Mesodermal cell (in vitro differentiated cells): ENCODE results near the gene CALM3.

Experiments used
- H3K27ac ChIP-seq: 2 replicates; pipeline ENCODE4 v1.7.0; 2013; ENCODE audit warnings: mild to moderate bottlenecking, low read depth, low read length, moderate library complexity; ENCODE audit not compliant: severe bottlenecking
- H3K36me3 ChIP-seq: 2 replicates; pipeline ENCODE4 v1.7.1; 2013; ENCODE audit warnings: mild to moderate bottlenecking, low read length, moderate library complexity; ENCODE audit not compliant: control insufficient read depth, insufficient read depth
- H3K4me1 ChIP-seq: one replicate; pipeline ENCODE4 v1.7.1; 2013; ENCODE audit warnings: mild to moderate bottlenecking, low read length; ENCODE audit not compliant: insufficient read depth, control insufficient read depth, poor library complexity, severe bottlenecking
- H3K4me3 ChIP-seq: 2 replicates; pipeline ENCODE4 v1.7.0; 2013; ENCODE audit warnings: low read length, control low read depth, mild to moderate bottlenecking; ENCODE audit not compliant: insufficient read depth, poor library complexity, severe bottlenecking; ENCODE audit errors: extremely low read depth
- H3K9me3 ChIP-seq: 2 replicates; pipeline ENCODE4 v1.7.1; 2013; ENCODE audit warnings: mild to moderate bottlenecking, low read length, moderate library complexity; ENCODE audit not compliant: control insufficient read depth
- WGBS, 2 experiments: methylation state at CpG; one replicate each; pipeline ENCODE4 v1.1.5; 2013; ENCODE audit warnings: missing lambda C conversion rate in 2 of 2; ENCODE audit not compliant: insufficient coverage in 2 of 2; 5-methylcytosine and 5-hydroxymethylcytosine counted together

Gene CALM3

DNA sequence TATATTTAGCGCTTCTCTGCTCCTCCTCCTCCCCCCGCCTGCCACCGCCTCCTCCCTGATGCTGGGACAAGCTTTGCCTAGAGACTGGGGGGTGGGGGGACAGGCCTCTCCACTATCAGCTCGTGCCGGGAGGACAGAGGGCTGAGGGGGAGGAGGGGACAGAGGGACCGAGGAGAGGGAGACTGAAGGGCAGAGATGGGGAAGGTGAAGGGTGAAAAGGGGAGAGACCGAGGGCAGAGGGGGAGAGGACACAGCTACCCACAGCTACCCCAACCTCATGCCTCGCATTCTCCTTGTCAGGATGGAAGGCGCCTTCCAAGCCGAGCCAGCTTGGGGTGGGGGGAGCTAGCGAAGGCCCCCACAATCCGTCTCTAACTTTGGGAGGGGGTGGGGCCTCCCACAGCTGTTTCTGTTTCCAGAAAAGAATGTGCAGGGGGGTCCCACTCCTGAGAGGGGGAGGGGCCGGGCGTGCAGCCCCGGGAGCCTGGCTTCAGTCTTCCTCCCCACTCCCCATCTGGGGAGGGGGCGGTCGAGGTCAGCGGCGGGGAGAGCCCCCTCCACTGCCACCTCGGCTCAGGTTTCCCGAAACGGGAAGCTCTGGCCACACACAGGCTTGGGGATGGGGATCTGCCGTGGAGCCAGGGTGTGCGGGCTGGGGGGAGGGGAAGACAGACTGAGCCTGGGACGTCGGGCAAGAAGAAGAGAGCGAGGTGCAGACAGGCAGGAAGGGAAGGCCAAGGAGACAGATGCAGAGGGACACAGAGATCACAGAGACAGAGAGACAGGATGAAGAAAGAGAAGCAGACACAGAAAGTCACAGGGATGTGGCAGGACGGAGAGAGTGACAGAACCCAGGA, 58.2 kb downstream of the CALM3 start:
- H3K4me1 ChIP-seq = peaks cover 14% of the 10 kb centered on the region
- peak overlapping the region; percentile 68 for H3K27ac ChIP-seq

DNA sequence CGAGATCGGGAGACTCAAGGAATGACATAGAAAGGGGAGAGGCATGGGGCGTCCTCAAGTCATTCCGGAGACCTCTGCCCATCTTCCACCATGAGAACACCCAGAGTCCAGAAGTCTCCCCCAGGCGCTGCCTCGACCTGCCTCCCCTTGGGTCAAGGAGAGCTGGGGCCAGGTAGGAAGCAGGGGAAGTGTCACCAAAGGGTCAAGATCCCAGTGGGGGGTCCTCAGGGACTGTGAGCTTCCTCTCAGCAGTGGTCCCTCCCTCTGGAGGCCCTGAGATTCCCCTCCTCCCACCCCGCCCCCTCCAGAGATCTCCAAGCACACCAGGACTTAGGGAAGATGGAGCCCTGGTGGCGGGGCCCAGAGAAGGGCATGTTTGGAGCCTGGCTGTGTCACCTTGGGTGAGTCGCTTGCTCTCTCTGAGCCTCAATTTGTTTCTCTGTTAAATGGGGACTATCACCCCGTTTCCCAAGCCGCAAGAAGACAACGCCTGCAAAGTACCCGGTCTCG, 58.9 kb downstream of the CALM3 start:
- H3K27ac ChIP-seq = peak overlapping the region; percentile 68
- peaks cover 26% of the 10 kb centered on the region for H3K36me3 ChIP-seq
- peak overlapping the region; percentile 79 for H3K4me3 ChIP-seq
- 1 to 2% methylated on average over 10 to 13 of the region's 14 CpGs for WGBS, 2 experiments
- H3K9me3 ChIP-seq = no peaks in the 10 kb centered on the region
- H3K4me1 ChIP-seq = peaks cover 12% of the 10 kb centered on the region

More for the DNA sequence above, 58.2 kb downstream of the CALM3 start:
- WGBS, 2 experiments = 1% methylated on average over 11 to 12 of the region's 28 CpGs
- H3K9me3 ChIP-seq = no peaks in the 10 kb centered on the region
- peaks cover 26% of the 10 kb centered on the region for H3K36me3 ChIP-seq
- peak overlapping the region; percentile 79 for H3K4me3 ChIP-seq
